B cell (primary cell): ENCODE results near the gene SHISAL2A. TPM values are rescaled to one million over a fixed set of nuclear protein-coding genes. Genes with fewer than 3 reads are reported as not detected.

Source experiments
- ATAC-seq: fragments of 200-7000 bp; cut with Tn5 transposase; one replicate; pipeline ENCODE4 v1.10.0; 2021; ENCODE audit warnings: low read depth, mild to moderate bottlenecking, moderate number of reproducible peaks, moderate library complexity
- CTCF ChIA-PET: fragments of 350-600 bp; sonication (Branson Sonifier 250); formaldehyde crosslinking; loops from one replicate; lab custom pipeline; 2021; ENCODE audit warnings: antibody characterized with exemption, inconsistent platforms; lab: Charles Lee
- POLR2A ChIA-PET: fragments of 350-600 bp; sonication (Branson Sonifier 250); formaldehyde crosslinking; loops from one replicate; lab custom pipeline; 2021; ENCODE audit warnings: antibody characterized with exemption; lab: Charles Lee
- DNase-seq: peaks from one replicate; pipeline ENCODE4 v3.0.0; 2013
- H2AFZ ChIP-seq: 2 replicates; pipeline ENCODE4 v1.6.1; 2012; ENCODE audit warnings: mild to moderate bottlenecking, low read depth, low read length; ENCODE audit not compliant: insufficient read depth, poor library complexity, severe bottlenecking
- H3K27ac ChIP-seq, 2 donors: 1 replicate in 1 of 2; 2 replicates in 1 of 2; pipeline ENCODE4 v1.5.1; 2012 to 2013; ENCODE audit warnings: low read length in 2 of 2, mild to moderate bottlenecking in 2 of 2, moderate library complexity in 1 of 2
- H3K27me3 ChIP-seq, 4 experiments: fragments of 200-600 bp in 1 of 4; sonication (generic) in 1 of 4; replicated peaks in 1 of 4; 1 replicate in 2 of 4; 2 replicates in 2 of 4; pipeline versions ENCODE4 v1.6.1 to v1.7.0; 2013 to 2016; ENCODE audit warnings: low read length in 3 of 4, mild to moderate bottlenecking in 2 of 4, mixed read lengths in 1 of 4, moderate library complexity in 1 of 4; ENCODE audit not compliant: insufficient read depth in 4 of 4, control insufficient read depth in 3 of 4; ENCODE audit errors: control extremely low read depth in 1 of 4
- H3K36me3 ChIP-seq, 2 experiments: replicated peaks in 1 of 2; 1 replicate in 1 of 2; 2 replicates in 1 of 2; pipeline versions ENCODE4 v1.6.1 to v1.7.1; 2013; ENCODE audit warnings: low read length in 1 of 2; ENCODE audit not compliant: insufficient read depth in 2 of 2, control insufficient read depth in 1 of 2; ENCODE audit errors: control extremely low read depth in 1 of 2, extremely low read depth in 1 of 2
- H3K4me1 ChIP-seq, 2 donors: fragments of 200-600 bp in 1 of 2; sonication (generic) in 1 of 2; 1 replicate in 1 of 2; 2 replicates in 1 of 2; pipeline versions ENCODE4 v1.5.1 to v1.6.1; 2013 to 2017; ENCODE audit warnings: low read length in 2 of 2; ENCODE audit not compliant: control insufficient read depth in 2 of 2, insufficient read depth in 2 of 2
- H3K4me2 ChIP-seq: replicated peaks from 2 replicates; pipeline ENCODE3; 2012; ENCODE audit warnings: mild to moderate bottlenecking, low read depth, low read length; ENCODE audit not compliant: poor library complexity, severe bottlenecking
- H3K4me3 ChIP-seq, 5 experiments: fragments of 200-600 bp in 1 of 5; sonication (generic) in 1 of 5; 1 replicate in 3 of 5; 2 replicates in 2 of 5; pipeline versions ENCODE4 v1.5.1 to v1.7.0; 2011 to 2016; ENCODE audit warnings: low read length in 4 of 5, mild to moderate bottlenecking in 4 of 5, low read depth in 2 of 5, control low read depth in 1 of 5, moderate library complexity in 1 of 5; ENCODE audit not compliant: insufficient read depth in 1 of 5; ENCODE audit errors: control extremely low read depth in 1 of 5, extremely low read depth in 1 of 5
- H3K79me2 ChIP-seq: fragments of 200-600 bp; sonication (generic); one replicate; pipeline ENCODE4 v1.6.0; 2016; ENCODE audit warnings: low read length; ENCODE audit not compliant: control insufficient read depth, insufficient read depth
- H3K9ac ChIP-seq: fragments of 200-600 bp; sonication (generic); 2 replicates; pipeline ENCODE4 v1.6.1; 2017; ENCODE audit warnings: mild to moderate bottlenecking, low read length, moderate library complexity
- H3K9me3 ChIP-seq, 3 donors: one replicate each; pipeline versions ENCODE4 v1.6.1 to v1.7.1; 2013; ENCODE audit warnings: low read length in 2 of 3; ENCODE audit not compliant: control insufficient read depth in 2 of 3, insufficient read depth in 1 of 3; ENCODE audit errors: control extremely low read depth in 1 of 3
- H4K20me1 ChIP-seq: 2 replicates; pipeline ENCODE4 v1.6.0; 2012; ENCODE audit warnings: mild to moderate bottlenecking, low read length; ENCODE audit not compliant: insufficient read depth, control insufficient read depth, poor library complexity, severe bottlenecking
- H3K27ac Mint-ChIP-seq: one replicate; pipeline ENCODE4 v1.8.0; 2021; ENCODE audit warnings: mixed read lengths
- H3K27me3 Mint-ChIP-seq: one replicate; pipeline ENCODE4 v1.8.0; 2021; ENCODE audit warnings: mixed read lengths
- H3K4me1 Mint-ChIP-seq: one replicate; pipeline ENCODE4 v1.8.0; 2021; ENCODE audit warnings: mixed read lengths
- H3K4me3 Mint-ChIP-seq: one replicate; pipeline ENCODE4 v1.8.0; 2021; ENCODE audit warnings: mixed read lengths
- H3K9me3 Mint-ChIP-seq: one replicate; pipeline ENCODE4 v1.8.0; 2022; ENCODE audit warnings: mixed read lengths; ENCODE audit not compliant: insufficient read depth
- EZH2 ChIP-seq: IDR thresholded peaks from 2 replicates; pipeline ENCODE4 v1.6.1; 2012; ENCODE audit warnings: borderline replicate concordance, low read depth, mild to moderate bottlenecking, moderate library complexity, low read length; ENCODE audit not compliant: insufficient read depth, poor library complexity, severe bottlenecking
- WGBS: methylation state at CpG from one replicate; pipeline ENCODE4 v1.1.5; 2013; ENCODE audit warnings: missing lambda C conversion rate; ENCODE audit not compliant: insufficient coverage; 5-methylcytosine and 5-hydroxymethylcytosine counted together
- intact Hi-C: fragments of 100-400 bp; cut with micrococcal nuclease; formaldehyde crosslinking; loops from one replicate; pipeline ENCODE4 v1.10.0; 2022
- polyA plus RNA-seq: library from polyadenylated mRNA; depleted of rRNA; stranded (reverse); fragments of >200 nt; gene quantifications from 2 replicates; pipeline ENCODE4 v1.2.3, GENCODE V29; 2012
- total RNA-seq, 2 donors: library from RNA; stranded (reverse); fragments of 120-200 nt in 1 of 2; gene quantifications; 1 replicate in 1 of 2; 2 replicates in 1 of 2; pipeline versions ENCODE4 v1.2.3 to v1.2.4, GENCODE V29; 2013 to 2022
- TF ChIP-seq, protein P1 (sequence below): fragments of 200-600 bp; IDR thresholded peaks from one replicate; pipeline ENCODE4 v1.8.0; 2022; ENCODE audit warnings: antibody characterized with exemption, mild to moderate bottlenecking

SHISAL2A gene
- total and polyA plus RNA-seq, 2 donors (not counting 1 experiment from before 2014, with no cell fraction given) = 63.3 to 91.0 TPM

DNA sequence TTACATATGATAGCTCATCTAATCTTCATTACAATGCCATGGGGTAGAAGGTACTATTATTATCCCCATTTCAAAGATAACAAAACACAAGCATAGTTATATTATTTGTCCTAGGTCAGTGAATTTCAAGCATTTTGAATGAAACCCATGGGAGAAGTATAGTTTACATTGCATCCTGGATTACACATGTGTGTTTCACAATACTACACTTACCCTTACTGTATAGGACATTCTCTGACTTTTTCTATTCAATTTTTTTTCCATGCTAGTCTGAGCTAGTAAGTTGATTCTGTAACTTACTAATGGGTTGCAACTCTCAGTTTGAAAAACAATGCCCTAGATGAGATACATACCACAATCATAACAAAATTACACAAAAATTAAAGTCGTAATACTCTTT is 39.5 kb upstream of the SHISAL2A start:
- no peak overlapping the region for H3K4me2 ChIP-seq
- H3K27ac Mint-ChIP-seq = peak overlapping the region; percentile 67
- CTCF ChIA-PET = interaction anchor here (1.1 to 1.8 kb wide), 4 partner anchors 8 to 73 kb away, joined by 4 to 6 read pairs (median 4); partner anchors contain the start of genes GPX7 and SHISAL2A
- peaks cover 19 to 23% of the 10 kb centered on the region in 2 donors for H3K4me1 ChIP-seq
- H3K4me3 ChIP-seq = no peak overlapping the region
- WGBS = no CpG with 5 or more reads among the region's 1 CpG
- H3K4me3 Mint-ChIP-seq = no peak overlapping the region
- POLR2A ChIA-PET = interaction anchor here (1.0 to 1.6 kb wide), 3 partner anchors 8 to 40 kb away, joined by 4 read pairs; partner anchors contain the start of genes GPX7, SHISAL2A and TUT4
- no peak for TF ChIP-seq EZH2
- TF ChIP-seq, protein P1, sequence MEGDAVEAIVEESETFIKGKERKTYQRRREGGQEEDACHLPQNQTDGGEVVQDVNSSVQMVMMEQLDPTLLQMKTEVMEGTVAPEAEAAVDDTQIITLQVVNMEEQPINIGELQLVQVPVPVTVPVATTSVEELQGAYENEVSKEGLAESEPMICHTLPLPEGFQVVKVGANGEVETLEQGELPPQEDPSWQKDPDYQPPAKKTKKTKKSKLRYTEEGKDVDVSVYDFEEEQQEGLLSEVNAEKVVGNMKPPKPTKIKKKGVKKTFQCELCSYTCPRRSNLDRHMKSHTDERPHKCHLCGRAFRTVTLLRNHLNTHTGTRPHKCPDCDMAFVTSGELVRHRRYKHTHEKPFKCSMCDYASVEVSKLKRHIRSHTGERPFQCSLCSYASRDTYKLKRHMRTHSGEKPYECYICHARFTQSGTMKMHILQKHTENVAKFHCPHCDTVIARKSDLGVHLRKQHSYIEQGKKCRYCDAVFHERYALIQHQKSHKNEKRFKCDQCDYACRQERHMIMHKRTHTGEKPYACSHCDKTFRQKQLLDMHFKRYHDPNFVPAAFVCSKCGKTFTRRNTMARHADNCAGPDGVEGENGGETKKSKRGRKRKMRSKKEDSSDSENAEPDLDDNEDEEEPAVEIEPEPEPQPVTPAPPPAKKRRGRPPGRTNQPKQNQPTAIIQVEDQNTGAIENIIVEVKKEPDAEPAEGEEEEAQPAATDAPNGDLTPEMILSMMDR = no peak
- peaks cover 37% of the 10 kb centered on the region for H3K4me1 Mint-ChIP-seq
- no peak overlapping the region for H3K9ac ChIP-seq
- H2AFZ ChIP-seq = no peak overlapping the region
- no peaks in the 10 kb centered on the region for H3K27me3 Mint-ChIP-seq
- no peaks in the 10 kb centered on the region for H3K27me3 ChIP-seq
- H3K27ac ChIP-seq = peak overlapping the region in 1 of 2 donors; percentile 69
- no peaks in the 10 kb centered on the region for H3K79me2 ChIP-seq
- no peaks in the 10 kb centered on the region for H4K20me1 ChIP-seq
- H3K9me3 ChIP-seq = no peaks in the 10 kb centered on the region
- H3K9me3 Mint-ChIP-seq = no peaks in the 10 kb centered on the region
- DNase-seq (no peak), ATAC-seq (no peak)
- no peaks in the 10 kb centered on the region for H3K36me3 ChIP-seq
- intact Hi-C loops = no loop called here

DNA sequence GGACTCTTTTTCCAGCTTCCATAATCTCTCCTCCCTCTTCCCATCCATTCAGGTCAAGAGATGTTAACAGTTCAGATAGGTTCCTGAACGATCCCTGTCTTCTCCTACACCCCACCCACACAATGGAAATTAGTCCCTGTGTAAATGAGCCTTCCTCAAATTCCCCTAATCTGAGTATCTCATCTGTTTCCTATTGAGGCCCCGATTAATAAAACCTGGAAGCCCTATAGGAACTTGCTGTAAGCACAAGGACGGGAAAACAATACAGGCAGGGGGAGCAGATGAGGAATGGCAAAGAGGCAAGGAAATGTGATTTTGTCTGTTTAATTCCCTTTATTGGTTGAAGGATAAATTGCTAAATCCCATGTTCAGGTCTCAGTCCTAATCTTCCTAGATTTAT is 37.9 kb upstream of the SHISAL2A start:
- no peaks in the 10 kb centered on the region for H4K20me1 ChIP-seq
- no peak for TF ChIP-seq EZH2
- TF ChIP-seq, protein P1 = no peak
- no peak overlapping the region for H3K4me2 ChIP-seq
- H3K4me1 Mint-ChIP-seq = peaks cover 28% of the 10 kb centered on the region
- POLR2A ChIA-PET = no interaction called here
- H3K9me3 Mint-ChIP-seq = no peaks in the 10 kb centered on the region
- H3K27me3 ChIP-seq = no peaks in the 10 kb centered on the region
- H3K79me2 ChIP-seq = peaks cover 11% of the 10 kb centered on the region
- H3K27ac Mint-ChIP-seq = peak overlapping the region; percentile 50
- no peaks in the 10 kb centered on the region for H3K9me3 ChIP-seq
- no peak overlapping the region for H3K4me3 Mint-ChIP-seq
- no peak overlapping the region for H3K9ac ChIP-seq
- H2AFZ ChIP-seq = no peak overlapping the region
- CTCF ChIA-PET = no interaction called here
- H3K36me3 ChIP-seq = no peaks in the 10 kb centered on the region
- ATAC-seq = no peak
- H3K27me3 Mint-ChIP-seq = no peaks in the 10 kb centered on the region
- no peak overlapping the region for H3K27ac ChIP-seq
- no peak overlapping the region for H3K4me3 ChIP-seq
- intact Hi-C loops = no loop called here
- WGBS = 23% methylated on average over 1 of the region's 3 CpGs
- H3K4me1 ChIP-seq = peaks cover 17 to 18% of the 10 kb centered on the region in 2 donors
- no peak for DNase-seq
